NCI-H526 (cell line): ENCODE measurements around the gene KCNG2.
"Not testable (repeated sequence)": the region's sequence is repeated elsewhere in the genome, so short reads cannot be mapped to it uniquely, and the experiment has no call there.

Source experiments
- DNase-seq, 2 experiments: peaks; one replicate each; lab custom pipeline; 2025; lab: John Stamatoyannopoulos, UW

Gene KCNG2

GRCh38 chr18:79797518-79798345, at the start of gene KCNG2:
Gene KCNG2 (plus strand): TSS chr18:79797938. CDS start chr18:79863668, 65,730 bp downstream.
- peak in 1 of 2 experiments; percentile 38 for DNase-seq

- no peak for DNase-seq
Measured at GRCh38 chr18:79748321-79749180, 49.2 kb upstream of the KCNG2 start.

GRCh38 chr18:79749251-79750191, 48.2 kb upstream of the KCNG2 start:
- peak in 1 of 2 experiments; percentile 7 for DNase-seq

GRCh38 chr18:79750980-79751571, 46.7 kb upstream of the KCNG2 start:
- DNase-seq, result peak in 1 of 2 experiments; percentile 30

GRCh38 chr18:79751918-79752578, 45.7 kb upstream of the KCNG2 start:
- not testable (repeated sequence) for DNase-seq

GRCh38 chr18:79752946-79753345, 44.8 kb upstream of the KCNG2 start:
- DNase-seq, result not testable (repeated sequence)

- DNase-seq, result no peak
Measured at GRCh38 chr18:79753391-79753851, 44.3 kb upstream of the KCNG2 start.

GRCh38 chr18:79754022-79754761, 43.5 kb upstream of the KCNG2 start:
- no peak for DNase-seq

GRCh38 chr18:79754831-79755351, 42.8 kb upstream of the KCNG2 start:
- no peak for DNase-seq

GRCh38 chr18:79755496-79756142, 42.1 kb upstream of the KCNG2 start:
- no peak for DNase-seq

GRCh38 chr18:79756143-79756500, 41.6 kb upstream of the KCNG2 start:
- DNase-seq, result no peak

GRCh38 chr18:79756826-79757225, 40.9 kb upstream of the KCNG2 start:
- no peak for DNase-seq

- no peak for DNase-seq
Measured at GRCh38 chr18:79760348-79760747, 37.4 kb upstream of the KCNG2 start.

GRCh38 chr18:79760881-79761280, 36.9 kb upstream of the KCNG2 start:
- no peak for DNase-seq

- no peak for DNase-seq
Measured at GRCh38 chr18:79763407-79763806, 34.3 kb upstream of the KCNG2 start.

- no peak for DNase-seq
Measured at GRCh38 chr18:79764131-79764530, 33.6 kb upstream of the KCNG2 start.

- DNase-seq, result no peak
Measured at GRCh38 chr18:79765491-79766245, 32.1 kb upstream of the KCNG2 start.

- DNase-seq, result no peak
Measured at GRCh38 chr18:79766308-79766707, 31.4 kb upstream of the KCNG2 start.

GRCh38 chr18:79768745-79769144, 29.0 kb upstream of the KCNG2 start:
- DNase-seq, result no peak
